H9 (cell line): ENCODE results near the gene MTNR1B. TPM values are rescaled to one million over a fixed set of nuclear protein-coding genes. Genes with fewer than 3 reads are reported as not detected.

Experiments
- DNase-seq: peaks from one replicate; pipeline ENCODE4 v3.0.0-alpha.2; 2017
- H2AFZ ChIP-seq: one replicate; pipeline ENCODE4 v1.6.1; 2013; ENCODE audit warnings: mild to moderate bottlenecking, low read length, control low read depth, moderate library complexity
- H2AK5ac ChIP-seq: 2 replicates; pipeline ENCODE4 v1.6.1; 2013; ENCODE audit warnings: low read length, control low read depth, mixed read lengths; ENCODE audit not compliant: insufficient read length
- H2BK120ac ChIP-seq: one replicate; pipeline ENCODE4 v1.6.1; 2013; ENCODE audit warnings: low read depth, mild to moderate bottlenecking, low read length, control low read depth, inconsistent platforms; ENCODE audit not compliant: poor library complexity, severe bottlenecking
- H2BK12ac ChIP-seq: 2 replicates; pipeline ENCODE4 v1.6.1; 2013; ENCODE audit warnings: low read length, control low read depth, mixed read lengths, low read depth; ENCODE audit not compliant: insufficient read length
- H2BK15ac ChIP-seq: 2 replicates; pipeline ENCODE4 v1.6.1; 2013; ENCODE audit warnings: low read depth, low read length, control low read depth
- H2BK20ac ChIP-seq: one replicate; pipeline ENCODE4 v1.6.1; 2013; ENCODE audit warnings: low read depth, mild to moderate bottlenecking, low read length, control low read depth, inconsistent platforms; ENCODE audit not compliant: poor library complexity, severe bottlenecking
- H2BK5ac ChIP-seq: 2 replicates; pipeline ENCODE4 v1.6.1; 2013; ENCODE audit warnings: low read length, control low read depth, mixed read lengths; ENCODE audit not compliant: insufficient read length
- H3K14ac ChIP-seq: 2 replicates; pipeline ENCODE4 v1.6.1; 2013; ENCODE audit warnings: low read length, control low read depth; ENCODE audit not compliant: insufficient read depth
- H3K18ac ChIP-seq: 2 replicates; pipeline ENCODE4 v1.6.1; 2013; ENCODE audit warnings: low read depth, mild to moderate bottlenecking, mixed read lengths, low read length, control low read depth; ENCODE audit not compliant: insufficient read length
- H3K23ac ChIP-seq: 2 replicates; pipeline ENCODE4 v1.6.1; 2013; ENCODE audit warnings: low read length, control low read depth, mixed read lengths, low read depth; ENCODE audit not compliant: insufficient read length
- H3K23me2 ChIP-seq: 2 replicates; pipeline ENCODE4 v1.6.1; 2013; ENCODE audit warnings: low read depth, mild to moderate bottlenecking, mixed read lengths, low read length, control low read depth; ENCODE audit not compliant: insufficient read length, poor library complexity, severe bottlenecking
- H3K27ac ChIP-seq: 2 replicates; pipeline ENCODE4 v1.5.1; 2013; ENCODE audit warnings: low read length, control low read depth, mixed read lengths, low read depth; ENCODE audit not compliant: insufficient read length
- H3K27me3 ChIP-seq: 2 replicates; pipeline ENCODE4 v1.6.1; 2013; ENCODE audit warnings: low read length, control low read depth, inconsistent platforms; ENCODE audit not compliant: insufficient read depth
- H3K4ac ChIP-seq: 2 replicates; pipeline ENCODE4 v1.6.1; 2013; ENCODE audit warnings: low read depth, mild to moderate bottlenecking, control low read depth, inconsistent platforms, low read length, moderate library complexity
- H3K4me1 ChIP-seq: 2 replicates; pipeline ENCODE4 v1.6.1; 2013; ENCODE audit warnings: low read length, control low read depth, inconsistent platforms; ENCODE audit not compliant: insufficient read depth
- H3K4me2 ChIP-seq: 2 replicates; pipeline ENCODE4 v1.6.1; 2013; ENCODE audit warnings: low read length, control low read depth, mixed read lengths; ENCODE audit not compliant: insufficient read length, insufficient read depth
- H3K56ac ChIP-seq: 2 replicates; pipeline ENCODE4 v1.6.1; 2013; ENCODE audit warnings: low read depth, mild to moderate bottlenecking, mixed read lengths, low read length, control low read depth; ENCODE audit not compliant: insufficient read length
- H3K79me1 ChIP-seq: 2 replicates; pipeline ENCODE4 v1.6.1; 2013; ENCODE audit warnings: low read depth, mild to moderate bottlenecking, moderate library complexity, low read length, control low read depth, inconsistent platforms; ENCODE audit not compliant: insufficient read depth, poor library complexity, severe bottlenecking
- H3K79me2 ChIP-seq: 2 replicates; pipeline ENCODE4 v1.6.1; 2013; ENCODE audit warnings: low read length, control low read depth, inconsistent platforms; ENCODE audit not compliant: insufficient read depth
- H3K9ac ChIP-seq: 2 replicates; pipeline ENCODE4 v1.6.1; 2013; ENCODE audit warnings: low read length, control low read depth, mixed read lengths; ENCODE audit not compliant: insufficient read length; ENCODE audit errors: extremely low read depth
- H3K9me3 ChIP-seq: one replicate; pipeline ENCODE4 v1.6.1; 2013; ENCODE audit warnings: low read depth, low read length, inconsistent platforms; ENCODE audit not compliant: control insufficient read depth
- H3T11ph ChIP-seq: one replicate; pipeline ENCODE4 v1.6.1; 2013; ENCODE audit warnings: mild to moderate bottlenecking, low read length, control low read depth, inconsistent platforms
- H4K20me1 ChIP-seq: one replicate; pipeline ENCODE4 v1.6.1; 2013; ENCODE audit not compliant: control insufficient read depth, insufficient read length, insufficient read depth
- H4K5ac ChIP-seq: 2 replicates; pipeline ENCODE4 v1.6.1; 2013; ENCODE audit warnings: low read depth, mild to moderate bottlenecking, mixed read lengths, low read length, control low read depth; ENCODE audit not compliant: insufficient read length
- H4K8ac ChIP-seq: replicated peaks from 2 replicates; pipeline ENCODE4 v1.6.1; 2013; ENCODE audit warnings: low read length, control low read depth, mixed read lengths, low read depth; ENCODE audit not compliant: insufficient read length
- H4K91ac ChIP-seq: 2 replicates; pipeline ENCODE4 v1.6.1; 2013; ENCODE audit warnings: low read depth, mild to moderate bottlenecking, moderate library complexity, mixed read lengths, low read length, control low read depth; ENCODE audit not compliant: insufficient read length
- H3K27ac Mint-ChIP-seq, 3 experiments: 2 replicates in 2 of 3; 3 replicates in 1 of 3; pipeline ENCODE4 v1.8.0; 2020 to 2021; ENCODE audit warnings: mixed read lengths in 3 of 3, mild to moderate bottlenecking in 1 of 3, moderate library complexity in 1 of 3
- H3K27me3 Mint-ChIP-seq: 2 replicates; pipeline ENCODE4 v1.8.0; 2021; ENCODE audit warnings: low read depth, mild to moderate bottlenecking, moderate library complexity, mixed read lengths
- H3K36me3 Mint-ChIP-seq, 3 experiments: 2 replicates in 2 of 3; 3 replicates in 1 of 3; pipeline ENCODE4 v1.8.0; 2020 to 2021; ENCODE audit warnings: low read depth in 3 of 3, mixed read lengths in 3 of 3; ENCODE audit not compliant: insufficient read depth in 1 of 3
- H3K4me1 Mint-ChIP-seq, 2 experiments: 2 replicates each; pipeline ENCODE4 v1.8.0; 2020; ENCODE audit warnings: mixed read lengths in 2 of 2
- H3K4me3 Mint-ChIP-seq, 2 experiments: 2 replicates in 1 of 2; 3 replicates in 1 of 2; pipeline ENCODE4 v1.8.0; 2020 to 2021; ENCODE audit warnings: mild to moderate bottlenecking in 2 of 2, mixed read lengths in 2 of 2, moderate library complexity in 1 of 2
- H3K9me3 Mint-ChIP-seq, 2 experiments: 2 replicates in 1 of 2; 3 replicates in 1 of 2; pipeline ENCODE4 v1.8.0; 2020; ENCODE audit warnings: mild to moderate bottlenecking in 2 of 2, mixed read lengths in 2 of 2, moderate library complexity in 1 of 2
- WGBS: extraction: QIAGEN DNeasy Blood & Tissue Kit; methylation state at CpG from one replicate; pipeline ENCODE4 v1.1.7; 2013; ENCODE audit warnings: missing lambda C conversion rate, low lambda C conversion rate, mixed read lengths; ENCODE audit not compliant: insufficient read length; ENCODE audit errors: extremely low coverage; 5-methylcytosine and 5-hydroxymethylcytosine counted together
- long read RNA-seq: library from polyadenylated mRNA; unstranded; transcript quantifications from one replicate; pipeline ENCODE4 v2.0.0, GENCODE V29; 2020
- total RNA-seq: library from RNA; stranded (reverse); gene quantifications from 2 replicates; pipeline ENCODE4 v1.2.1, GENCODE V29; 2021
- TF ChIP-seq, protein P1 (sequence below): fragments of 200-600 bp; sonication (generic); conservative IDR thresholded peaks from 3 replicates; pipeline ENCODE4 v1.8.0; 2021; ENCODE audit warnings: antibody characterized with exemption, mild to moderate bottlenecking

Gene MTNR1B
- not detected in 2 replicates for total RNA-seq
- long read RNA-seq: 0 reads

DNA sequence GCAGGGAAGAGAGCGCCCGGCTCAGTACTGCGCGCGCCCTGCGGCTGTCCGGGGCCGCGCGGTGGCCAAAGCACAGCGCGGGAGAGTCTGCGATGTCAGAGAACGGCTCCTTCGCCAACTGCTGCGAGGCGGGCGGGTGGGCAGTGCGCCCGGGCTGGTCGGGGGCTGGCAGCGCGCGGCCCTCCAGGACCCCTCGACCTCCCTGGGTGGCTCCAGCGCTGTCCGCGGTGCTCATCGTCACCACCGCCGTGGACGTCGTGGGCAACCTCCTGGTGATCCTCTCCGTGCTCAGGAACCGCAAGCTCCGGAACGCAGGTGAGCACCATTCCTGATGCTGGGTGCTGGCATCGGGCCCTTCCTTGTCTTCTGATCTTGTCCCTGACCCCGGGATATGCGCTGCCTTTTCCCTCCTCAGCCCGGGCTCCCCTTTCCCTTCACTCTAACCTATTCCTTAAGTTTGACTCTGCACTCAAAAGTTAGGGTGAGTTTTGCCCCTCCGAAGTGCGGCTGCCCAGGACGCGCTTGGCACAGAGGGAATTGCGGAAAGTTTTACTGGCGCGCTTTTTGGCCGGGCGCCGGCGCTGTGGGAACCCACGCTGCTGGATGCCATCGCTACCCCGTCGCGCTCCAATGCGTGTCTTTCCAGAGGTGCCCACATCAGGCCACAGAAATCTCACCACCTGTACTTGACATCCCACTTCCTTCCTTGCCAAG, at the start of gene MTNR1B:
TSS of gene MTNR1B (plus strand) at position 18 of the 714 bp plus-strand sequence. CDS start at position 93, 75 bp downstream.
- TF ChIP-seq, protein P1, sequence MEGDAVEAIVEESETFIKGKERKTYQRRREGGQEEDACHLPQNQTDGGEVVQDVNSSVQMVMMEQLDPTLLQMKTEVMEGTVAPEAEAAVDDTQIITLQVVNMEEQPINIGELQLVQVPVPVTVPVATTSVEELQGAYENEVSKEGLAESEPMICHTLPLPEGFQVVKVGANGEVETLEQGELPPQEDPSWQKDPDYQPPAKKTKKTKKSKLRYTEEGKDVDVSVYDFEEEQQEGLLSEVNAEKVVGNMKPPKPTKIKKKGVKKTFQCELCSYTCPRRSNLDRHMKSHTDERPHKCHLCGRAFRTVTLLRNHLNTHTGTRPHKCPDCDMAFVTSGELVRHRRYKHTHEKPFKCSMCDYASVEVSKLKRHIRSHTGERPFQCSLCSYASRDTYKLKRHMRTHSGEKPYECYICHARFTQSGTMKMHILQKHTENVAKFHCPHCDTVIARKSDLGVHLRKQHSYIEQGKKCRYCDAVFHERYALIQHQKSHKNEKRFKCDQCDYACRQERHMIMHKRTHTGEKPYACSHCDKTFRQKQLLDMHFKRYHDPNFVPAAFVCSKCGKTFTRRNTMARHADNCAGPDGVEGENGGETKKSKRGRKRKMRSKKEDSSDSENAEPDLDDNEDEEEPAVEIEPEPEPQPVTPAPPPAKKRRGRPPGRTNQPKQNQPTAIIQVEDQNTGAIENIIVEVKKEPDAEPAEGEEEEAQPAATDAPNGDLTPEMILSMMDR: no peak
- peaks cover 45% of the 10 kb centered on the region for H3K27me3 Mint-ChIP-seq
- H3K4me3 Mint-ChIP-seq: peak within 1 kb of the TSS; percentile 59 to 83
- H3K27ac Mint-ChIP-seq: no peak within 1 kb of the TSS
- Histone ChIP-seq H2BK20ac (no peak within 1 kb of the TSS), H4K8ac (no peak within 1 kb of the TSS), H3K23me2 (peaks cover 9% of the 10 kb centered on the region), H3K18ac (no peak within 1 kb of the TSS), H3K79me1 (no peaks in the 10 kb centered on the region), H3K9me3 (no peaks in the 10 kb centered on the region), H3K4ac (no peak within 1 kb of the TSS), H4K91ac (no peak within 1 kb of the TSS), H2BK5ac (no peak within 1 kb of the TSS), H2BK12ac (no peak within 1 kb of the TSS), H2AK5ac (no peak within 1 kb of the TSS), H3K23ac (no peak within 1 kb of the TSS), H4K5ac (no peak within 1 kb of the TSS), H3K27me3 (peaks cover 23% of the 10 kb centered on the region), H3T11ph (no peak within 1 kb of the TSS), H3K9ac (no peak within 1 kb of the TSS), H3K14ac (no peak within 1 kb of the TSS; the same call in 1 of the 2 replicates), H3K56ac (no peak within 1 kb of the TSS), H3K27ac (no peak within 1 kb of the TSS), H2BK15ac (no peak within 1 kb of the TSS), H3K79me2 (no peaks in the 10 kb centered on the region), H3K4me1 (no peaks in the 10 kb centered on the region), H3K4me2 (peak within 1 kb of the TSS; percentile 76), H2BK120ac (no peak within 1 kb of the TSS), H2AFZ (no peak within 1 kb of the TSS), H4K20me1 (no peaks in the 10 kb centered on the region)
- H3K4me1 Mint-ChIP-seq: no peaks in the 10 kb centered on the region
- peaks cover 0 to 2% (median 0%) of the 10 kb centered on the region in 3 experiments; a peak in 1 of 7 replicates for H3K36me3 Mint-ChIP-seq
- DNase-seq: no peak
- no CpG with 5 or more reads among the region's 58 CpGs for WGBS
- peaks cover 0 to 2% of the 10 kb centered on the region in 2 experiments; a peak in 2 of 5 replicates for H3K9me3 Mint-ChIP-seq
